Measurements from ENCODE around the gene GSTO2.

DNA sequence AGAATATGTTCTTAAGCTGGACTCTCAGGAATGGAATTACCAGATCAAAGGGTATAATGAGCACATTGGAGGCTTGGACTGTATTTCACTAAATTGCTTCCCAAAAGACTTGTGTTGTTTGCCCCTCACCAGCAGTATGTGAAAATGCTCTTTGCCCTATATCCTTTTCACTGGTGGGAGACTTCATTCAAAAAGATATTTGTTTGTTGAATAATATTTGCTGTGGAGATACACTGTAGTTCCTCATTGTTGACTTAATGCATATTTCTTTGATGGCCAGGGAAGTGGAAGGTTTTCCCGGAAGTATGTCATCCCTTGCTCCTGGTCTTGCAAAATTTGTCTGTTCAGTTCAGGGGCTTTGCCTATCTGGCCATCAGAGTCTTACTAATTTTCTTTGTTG, 19.4 kb downstream of the GSTO2 start:
- TF ChIP-seq, protein P1, sequence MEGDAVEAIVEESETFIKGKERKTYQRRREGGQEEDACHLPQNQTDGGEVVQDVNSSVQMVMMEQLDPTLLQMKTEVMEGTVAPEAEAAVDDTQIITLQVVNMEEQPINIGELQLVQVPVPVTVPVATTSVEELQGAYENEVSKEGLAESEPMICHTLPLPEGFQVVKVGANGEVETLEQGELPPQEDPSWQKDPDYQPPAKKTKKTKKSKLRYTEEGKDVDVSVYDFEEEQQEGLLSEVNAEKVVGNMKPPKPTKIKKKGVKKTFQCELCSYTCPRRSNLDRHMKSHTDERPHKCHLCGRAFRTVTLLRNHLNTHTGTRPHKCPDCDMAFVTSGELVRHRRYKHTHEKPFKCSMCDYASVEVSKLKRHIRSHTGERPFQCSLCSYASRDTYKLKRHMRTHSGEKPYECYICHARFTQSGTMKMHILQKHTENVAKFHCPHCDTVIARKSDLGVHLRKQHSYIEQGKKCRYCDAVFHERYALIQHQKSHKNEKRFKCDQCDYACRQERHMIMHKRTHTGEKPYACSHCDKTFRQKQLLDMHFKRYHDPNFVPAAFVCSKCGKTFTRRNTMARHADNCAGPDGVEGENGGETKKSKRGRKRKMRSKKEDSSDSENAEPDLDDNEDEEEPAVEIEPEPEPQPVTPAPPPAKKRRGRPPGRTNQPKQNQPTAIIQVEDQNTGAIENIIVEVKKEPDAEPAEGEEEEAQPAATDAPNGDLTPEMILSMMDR (IDR thresholded peaks at IDR 0.05; ENCODE audit: low read length) = no peak
- no peak for TF ChIP-seq EZH2 (IDR thresholded peaks at IDR 0.05; ENCODE audit: borderline replicate concordance, low read length)
